Measurements from ENCODE around the gene GPC5. TPM values are rescaled to one million over a fixed set of nuclear protein-coding genes. Genes with fewer than 3 reads are reported as not detected.

GPC5 gene
- total and polyA plus RNA-seq, 9 of the 15 experiments (the other 6 are each of a cell fraction or from before 2014, with no cell fraction given): 0.18 to 0.27 TPM; not detected in 7

DNA sequence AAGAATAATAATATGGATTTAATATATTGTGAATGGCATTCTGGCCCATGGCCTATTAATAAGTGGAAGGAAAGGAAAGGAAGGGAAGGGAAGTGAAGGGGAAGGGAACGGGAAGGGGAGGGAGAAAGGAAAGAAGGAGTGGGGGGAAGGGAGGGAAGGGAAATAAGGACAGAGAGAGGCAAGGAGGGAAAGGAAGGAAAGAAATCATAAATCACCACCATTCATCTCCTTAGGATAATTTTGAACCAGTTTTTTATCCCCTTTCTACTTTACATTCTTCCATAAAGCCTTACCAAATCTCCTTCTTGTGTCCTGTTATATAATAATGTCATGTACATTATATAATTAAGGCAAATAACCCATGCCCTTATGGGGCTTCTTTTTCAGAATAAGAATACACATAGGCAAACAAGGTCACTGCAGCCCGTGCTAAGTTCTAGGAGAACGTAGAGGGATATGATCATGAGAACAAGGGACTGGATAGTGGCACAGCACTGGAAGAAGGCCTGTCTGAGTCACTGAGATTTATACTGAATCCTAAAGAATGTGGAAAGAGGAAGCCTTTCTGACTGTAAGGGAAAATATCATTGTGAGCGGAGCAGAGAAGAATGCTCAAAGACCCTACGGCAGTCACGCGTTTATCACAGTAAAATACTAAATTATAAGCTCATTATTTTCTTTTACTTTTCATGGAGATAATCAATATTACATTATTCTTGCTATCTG, 1383.7 kb downstream of the GPC5 start:
- in situ Hi-C loops (cut with MboI): no loop called here
- Histone ChIP-seq H3K27me3 (ENCODE audit: control insufficient read depth in 2 of 2, insufficient read depth in 2 of 2, low read length in 2 of 2) (no peaks in the 10 kb centered on the region), H3K9me3 (replicated peaks; ENCODE audit: control insufficient read depth, insufficient read depth, low read depth, low read length) (no peaks in the 10 kb centered on the region), H4K20me1 (replicated peaks; ENCODE audit: control insufficient read depth, insufficient read depth, low read length) (no peaks in the 10 kb centered on the region), H3K4me3 (no peak overlapping the region), H3K36me3 (ENCODE audit: control insufficient read depth, insufficient read depth, low read length) (no peaks in the 10 kb centered on the region), H2AFZ (ENCODE audit: low read depth, low read length) (no peak overlapping the region), H3K9ac (ENCODE audit: insufficient read depth in 1 of 2, low read depth in 2 of 2, low read length in 2 of 2) (no peak overlapping the region), H3K27ac (ENCODE audit: extremely low read depth, low read depth, low read length) (no peak overlapping the region), H3K4me2 (ENCODE audit: insufficient read depth, low read length) (no peak overlapping the region), H3K4me1 (replicated peaks in 1 of 2; ENCODE audit: control insufficient read depth in 2 of 2, insufficient read depth in 2 of 2, low read length in 2 of 2) (no peaks in the 10 kb centered on the region), H3K9me1 (ENCODE audit: control insufficient read depth, insufficient read depth, low read length) (no peaks in the 10 kb centered on the region), H3K79me2 (ENCODE audit: control insufficient read depth, insufficient read depth, low read length) (no peaks in the 10 kb centered on the region)
- ChIA-PET CTCF (ENCODE audit: low intra/inter-chr PET ratio) (no interaction called here), POLR2A (no interaction called here)
- DNase-seq (ENCODE audit: extremely low read depth in 1 of 4, low spot score in 3 of 4) (no peak), ATAC-seq (no peak), FAIRE-seq (no peak)
- WGBS (ENCODE audit: insufficient coverage, low coverage, missing lambda C conversion rate): 3% methylated on average over 6 of the region's 7 CpGs
- no TSS peak for BruUV-seq (replicated peaks)
- intact Hi-C loops (cut with micrococcal nuclease): no loop called here
- TF ChIP-seq HMG20A (CRISPR knock-in tag; conservative IDR thresholded peaks at IDR 0.05) (no peak), ILF3 (IDR thresholded peaks at IDR 0.05; ENCODE audit: borderline replicate concordance) (no peak), NR2C1 (IDR thresholded peaks at IDR 0.05) (no peak), NR2C1 (tag; IDR thresholded peaks at IDR 0.05) (no peak), U2AF1 (optimal IDR thresholded peaks at IDR 0.05; ENCODE audit: low read depth, low read length) (no peak), SREBF2 (CRISPR knock-in tag; IDR thresholded peaks at IDR 0.05) (no peak), CREBBP (IDR thresholded peaks at IDR 0.05; ENCODE audit: low read depth, low read length) (no peak)
- TF ChIP-seq, protein P1, sequence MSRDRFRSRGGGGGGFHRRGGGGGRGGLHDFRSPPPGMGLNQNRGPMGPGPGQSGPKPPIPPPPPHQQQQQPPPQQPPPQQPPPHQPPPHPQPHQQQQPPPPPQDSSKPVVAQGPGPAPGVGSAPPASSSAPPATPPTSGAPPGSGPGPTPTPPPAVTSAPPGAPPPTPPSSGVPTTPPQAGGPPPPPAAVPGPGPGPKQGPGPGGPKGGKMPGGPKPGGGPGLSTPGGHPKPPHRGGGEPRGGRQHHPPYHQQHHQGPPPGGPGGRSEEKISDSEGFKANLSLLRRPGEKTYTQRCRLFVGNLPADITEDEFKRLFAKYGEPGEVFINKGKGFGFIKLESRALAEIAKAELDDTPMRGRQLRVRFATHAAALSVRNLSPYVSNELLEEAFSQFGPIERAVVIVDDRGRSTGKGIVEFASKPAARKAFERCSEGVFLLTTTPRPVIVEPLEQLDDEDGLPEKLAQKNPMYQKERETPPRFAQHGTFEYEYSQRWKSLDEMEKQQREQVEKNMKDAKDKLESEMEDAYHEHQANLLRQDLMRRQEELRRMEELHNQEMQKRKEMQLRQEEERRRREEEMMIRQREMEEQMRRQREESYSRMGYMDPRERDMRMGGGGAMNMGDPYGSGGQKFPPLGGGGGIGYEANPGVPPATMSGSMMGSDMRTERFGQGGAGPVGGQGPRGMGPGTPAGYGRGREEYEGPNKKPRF (IDR thresholded peaks at IDR 0.05; ENCODE audit: low read depth, low read length): no peak
- TF ChIP-seq, protein P2, sequence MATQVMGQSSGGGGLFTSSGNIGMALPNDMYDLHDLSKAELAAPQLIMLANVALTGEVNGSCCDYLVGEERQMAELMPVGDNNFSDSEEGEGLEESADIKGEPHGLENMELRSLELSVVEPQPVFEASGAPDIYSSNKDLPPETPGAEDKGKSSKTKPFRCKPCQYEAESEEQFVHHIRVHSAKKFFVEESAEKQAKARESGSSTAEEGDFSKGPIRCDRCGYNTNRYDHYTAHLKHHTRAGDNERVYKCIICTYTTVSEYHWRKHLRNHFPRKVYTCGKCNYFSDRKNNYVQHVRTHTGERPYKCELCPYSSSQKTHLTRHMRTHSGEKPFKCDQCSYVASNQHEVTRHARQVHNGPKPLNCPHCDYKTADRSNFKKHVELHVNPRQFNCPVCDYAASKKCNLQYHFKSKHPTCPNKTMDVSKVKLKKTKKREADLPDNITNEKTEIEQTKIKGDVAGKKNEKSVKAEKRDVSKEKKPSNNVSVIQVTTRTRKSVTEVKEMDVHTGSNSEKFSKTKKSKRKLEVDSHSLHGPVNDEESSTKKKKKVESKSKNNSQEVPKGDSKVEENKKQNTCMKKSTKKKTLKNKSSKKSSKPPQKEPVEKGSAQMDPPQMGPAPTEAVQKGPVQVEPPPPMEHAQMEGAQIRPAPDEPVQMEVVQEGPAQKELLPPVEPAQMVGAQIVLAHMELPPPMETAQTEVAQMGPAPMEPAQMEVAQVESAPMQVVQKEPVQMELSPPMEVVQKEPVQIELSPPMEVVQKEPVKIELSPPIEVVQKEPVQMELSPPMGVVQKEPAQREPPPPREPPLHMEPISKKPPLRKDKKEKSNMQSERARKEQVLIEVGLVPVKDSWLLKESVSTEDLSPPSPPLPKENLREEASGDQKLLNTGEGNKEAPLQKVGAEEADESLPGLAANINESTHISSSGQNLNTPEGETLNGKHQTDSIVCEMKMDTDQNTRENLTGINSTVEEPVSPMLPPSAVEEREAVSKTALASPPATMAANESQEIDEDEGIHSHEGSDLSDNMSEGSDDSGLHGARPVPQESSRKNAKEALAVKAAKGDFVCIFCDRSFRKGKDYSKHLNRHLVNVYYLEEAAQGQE (IDR thresholded peaks at IDR 0.05; ENCODE audit: borderline replicate concordance): no peak
- TF ChIP-seq, protein P2 (CRISPR knock-in tag; IDR thresholded peaks at IDR 0.05; ENCODE audit: low read depth): no peak
- TF ChIP-seq, protein P3, sequence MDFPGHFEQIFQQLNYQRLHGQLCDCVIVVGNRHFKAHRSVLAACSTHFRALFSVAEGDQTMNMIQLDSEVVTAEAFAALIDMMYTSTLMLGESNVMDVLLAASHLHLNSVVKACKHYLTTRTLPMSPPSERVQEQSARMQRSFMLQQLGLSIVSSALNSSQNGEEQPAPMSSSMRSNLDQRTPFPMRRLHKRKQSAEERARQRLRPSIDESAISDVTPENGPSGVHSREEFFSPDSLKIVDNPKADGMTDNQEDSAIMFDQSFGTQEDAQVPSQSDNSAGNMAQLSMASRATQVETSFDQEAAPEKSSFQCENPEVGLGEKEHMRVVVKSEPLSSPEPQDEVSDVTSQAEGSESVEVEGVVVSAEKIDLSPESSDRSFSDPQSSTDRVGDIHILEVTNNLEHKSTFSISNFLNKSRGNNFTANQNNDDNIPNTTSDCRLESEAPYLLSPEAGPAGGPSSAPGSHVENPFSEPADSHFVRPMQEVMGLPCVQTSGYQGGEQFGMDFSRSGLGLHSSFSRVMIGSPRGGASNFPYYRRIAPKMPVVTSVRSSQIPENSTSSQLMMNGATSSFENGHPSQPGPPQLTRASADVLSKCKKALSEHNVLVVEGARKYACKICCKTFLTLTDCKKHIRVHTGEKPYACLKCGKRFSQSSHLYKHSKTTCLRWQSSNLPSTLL (IDR thresholded peaks at IDR 0.05): no peak
